ENCODE measurements around the gene KRTDAP.

The KRTDAP gene, protein sequence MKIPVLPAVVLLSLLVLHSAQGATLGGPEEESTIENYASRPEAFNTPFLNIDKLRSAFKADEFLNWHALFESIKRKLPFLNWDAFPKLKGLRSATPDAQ

DNA sequence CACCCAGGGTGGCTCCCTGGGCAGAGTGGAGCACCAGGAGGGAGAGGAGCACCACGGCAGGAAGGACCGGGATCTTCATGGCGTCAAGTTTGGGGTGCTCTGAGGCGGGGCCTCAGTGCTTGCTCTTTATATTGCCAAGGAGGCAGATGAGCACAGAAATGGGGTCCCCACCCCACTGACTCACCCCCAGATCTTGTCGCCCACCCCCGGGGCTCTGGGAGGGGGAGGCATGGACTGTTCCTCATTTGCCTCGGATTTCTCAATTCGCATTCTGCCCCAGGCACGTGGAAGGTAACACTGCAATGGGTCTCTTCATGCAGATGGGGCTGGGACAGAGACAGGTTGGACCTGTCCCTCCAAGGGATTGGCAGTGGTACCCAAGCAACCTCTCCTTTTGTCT, at the start of gene KRTDAP:
Gene KRTDAP (minus strand): TSS at position 101 of the 400 bp plus-strand sequence. CDS start 22 bp downstream, at position 79.
- in situ Hi-C loops (cut with MboI; ENCODE audit: low sequenced_read_pairs): no loop called here

DNA sequence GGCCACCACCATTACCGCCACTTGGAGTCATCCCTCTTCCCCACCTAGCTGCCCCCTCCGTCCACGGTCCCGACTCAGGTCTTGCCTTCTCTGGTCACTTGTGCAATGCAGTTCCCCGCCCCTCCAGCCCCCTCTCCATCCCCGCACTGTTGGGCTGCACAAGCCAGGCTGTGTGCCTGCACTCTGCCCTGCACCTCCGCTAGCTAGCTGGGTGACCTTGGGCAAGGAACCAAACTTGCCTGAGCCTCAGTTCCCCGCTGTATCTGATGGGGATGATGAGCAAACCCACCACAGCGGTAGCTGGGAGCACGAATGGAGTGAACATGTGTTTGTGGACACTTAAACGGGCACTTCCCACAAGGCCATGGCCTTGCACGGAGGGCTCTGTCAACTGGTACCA, 49.6 kb upstream of the KRTDAP start:
- in situ Hi-C loops (cut with MboI; ENCODE audit: low sequenced_read_pairs): no loop called here

DNA sequence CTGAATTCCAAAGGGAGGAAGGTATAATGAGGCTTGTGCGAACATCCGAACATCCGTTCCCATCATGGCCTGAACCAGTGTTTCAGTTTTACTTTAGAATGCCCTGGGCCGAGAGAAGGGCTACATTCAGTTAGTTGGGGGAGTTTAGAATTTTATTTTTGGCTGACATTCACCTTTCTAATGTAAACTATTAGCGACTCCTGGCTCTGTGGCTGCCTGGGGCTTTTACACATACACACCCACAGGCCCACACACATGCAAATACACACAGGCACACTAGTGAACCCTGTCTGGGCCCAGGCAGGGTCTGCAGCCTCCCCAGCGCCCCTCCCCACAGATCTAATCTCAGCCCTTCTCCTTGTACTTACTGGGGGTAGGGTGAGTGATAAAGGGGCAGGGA, 49.0 kb upstream of the KRTDAP start:
- in situ Hi-C loops (cut with MboI; ENCODE audit: low sequenced_read_pairs): no loop called here

- in situ Hi-C loops (cut with MboI; ENCODE audit: low sequenced_read_pairs): no loop called here
Measured at GRCh38 chr19:35534803-35535480, 44.7 kb upstream of the KRTDAP start.

- in situ Hi-C loops (cut with MboI; ENCODE audit: low sequenced_read_pairs): no loop called here
Measured at GRCh38 chr19:35533822-35534392, 43.6 kb upstream of the KRTDAP start.

DNA sequence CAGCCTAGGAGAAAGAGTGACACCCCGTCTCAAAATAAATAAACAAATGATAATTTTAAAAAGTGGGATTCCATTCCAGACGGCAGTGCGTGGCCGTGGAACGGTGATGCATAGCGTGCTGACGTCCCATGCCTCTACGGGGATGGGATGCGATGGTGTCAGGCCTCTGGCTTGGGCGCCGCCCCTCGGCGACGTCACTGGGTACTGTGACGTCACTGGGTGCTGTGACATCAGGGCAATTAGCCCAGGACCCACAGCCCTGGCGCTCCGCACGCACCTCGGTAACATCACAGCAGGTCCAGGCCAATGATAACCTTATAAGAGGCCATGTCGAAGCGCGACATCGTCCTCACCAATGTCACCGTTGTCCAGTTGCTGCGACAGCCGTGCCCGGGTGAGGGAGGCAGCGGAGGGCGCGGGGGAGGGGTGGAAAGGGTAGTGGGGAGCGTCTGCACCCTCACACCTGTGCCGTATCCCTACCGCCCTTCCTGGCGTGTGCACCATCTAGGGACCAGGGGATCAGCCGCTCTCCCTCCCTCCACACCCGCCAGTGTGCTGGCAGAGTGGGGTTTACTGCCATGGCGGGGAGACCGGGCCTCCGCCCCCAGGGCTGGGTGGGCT, 43.0 kb upstream of the KRTDAP start, which contains the start of gene GAPDHS:
Gene GAPDHS (plus strand): TSS at position 256 of the 621 bp plus-strand sequence. CDS start 72 bp downstream, at position 328.
- in situ Hi-C loops (cut with MboI; ENCODE audit: low sequenced_read_pairs): no loop called here

DNA sequence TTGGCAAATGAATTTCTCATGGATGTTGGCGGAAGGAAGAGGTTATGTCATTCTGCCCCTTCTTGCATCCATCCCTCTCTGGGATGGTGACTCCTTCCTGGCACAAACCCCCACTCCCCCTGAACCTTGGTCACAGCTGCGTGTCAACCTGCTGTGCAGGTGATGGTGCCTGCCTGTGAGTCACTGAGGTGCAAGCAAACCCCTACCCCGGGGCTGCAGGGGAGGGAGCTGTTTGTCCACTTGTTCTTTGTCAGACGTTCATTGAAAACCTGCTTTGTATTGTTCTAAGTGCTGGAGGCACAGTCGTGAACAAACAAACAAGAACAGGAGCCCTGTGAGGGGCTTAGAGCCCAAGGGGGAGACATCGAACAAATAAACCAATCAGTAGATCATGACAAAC, 41.0 kb upstream of the KRTDAP start:
- in situ Hi-C loops (cut with MboI; ENCODE audit: low sequenced_read_pairs): no loop called here

DNA sequence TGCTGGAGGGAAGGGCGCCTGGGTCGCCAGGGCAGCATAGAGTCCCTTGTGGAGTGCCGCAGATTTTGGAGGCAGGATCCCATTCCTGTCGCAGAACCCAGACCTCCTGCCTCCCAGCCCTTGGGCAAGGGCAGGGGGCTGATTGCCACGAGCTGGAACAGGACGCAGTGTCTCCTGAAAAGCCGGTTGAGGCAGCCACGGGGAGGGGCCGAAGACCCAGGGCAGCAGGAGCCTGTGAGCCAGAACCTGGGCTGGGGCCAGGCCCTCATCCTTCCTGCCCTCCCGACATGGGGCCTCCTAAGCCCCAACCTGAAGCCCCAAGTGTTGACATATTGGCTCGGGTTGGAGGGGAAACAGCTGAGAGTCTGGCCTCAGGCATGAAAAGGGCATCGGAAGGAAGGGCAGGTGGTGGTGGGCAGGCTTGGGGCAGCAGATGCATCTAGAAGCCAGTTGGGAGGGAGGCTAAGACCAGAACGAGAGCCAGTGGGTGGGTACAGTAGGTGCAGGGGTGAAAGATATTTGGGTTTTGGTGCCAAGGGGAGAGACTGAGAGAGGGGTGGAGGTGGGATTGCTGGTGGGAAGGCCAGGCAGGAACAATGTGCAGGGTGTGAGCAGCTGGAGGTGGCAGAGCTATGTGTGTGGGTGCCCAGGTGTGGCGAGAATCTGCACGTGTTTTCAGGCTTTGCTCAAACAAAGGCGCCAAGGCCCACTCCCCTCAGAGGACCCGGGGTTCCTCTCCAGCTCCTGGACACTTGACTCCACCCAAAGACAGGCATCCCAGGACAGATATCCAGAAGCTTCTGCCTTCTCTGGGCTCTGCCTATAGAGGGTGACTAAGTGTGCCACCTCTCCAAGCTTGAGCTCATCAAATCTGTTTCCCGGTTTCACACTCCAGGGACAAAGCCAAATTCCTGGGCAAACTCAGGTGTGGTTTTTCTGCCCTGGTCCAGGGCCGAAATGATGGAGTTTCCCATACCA, 39.3 kb upstream of the KRTDAP start:
- in situ Hi-C loops (cut with MboI; ENCODE audit: low sequenced_read_pairs): no loop called here

DNA sequence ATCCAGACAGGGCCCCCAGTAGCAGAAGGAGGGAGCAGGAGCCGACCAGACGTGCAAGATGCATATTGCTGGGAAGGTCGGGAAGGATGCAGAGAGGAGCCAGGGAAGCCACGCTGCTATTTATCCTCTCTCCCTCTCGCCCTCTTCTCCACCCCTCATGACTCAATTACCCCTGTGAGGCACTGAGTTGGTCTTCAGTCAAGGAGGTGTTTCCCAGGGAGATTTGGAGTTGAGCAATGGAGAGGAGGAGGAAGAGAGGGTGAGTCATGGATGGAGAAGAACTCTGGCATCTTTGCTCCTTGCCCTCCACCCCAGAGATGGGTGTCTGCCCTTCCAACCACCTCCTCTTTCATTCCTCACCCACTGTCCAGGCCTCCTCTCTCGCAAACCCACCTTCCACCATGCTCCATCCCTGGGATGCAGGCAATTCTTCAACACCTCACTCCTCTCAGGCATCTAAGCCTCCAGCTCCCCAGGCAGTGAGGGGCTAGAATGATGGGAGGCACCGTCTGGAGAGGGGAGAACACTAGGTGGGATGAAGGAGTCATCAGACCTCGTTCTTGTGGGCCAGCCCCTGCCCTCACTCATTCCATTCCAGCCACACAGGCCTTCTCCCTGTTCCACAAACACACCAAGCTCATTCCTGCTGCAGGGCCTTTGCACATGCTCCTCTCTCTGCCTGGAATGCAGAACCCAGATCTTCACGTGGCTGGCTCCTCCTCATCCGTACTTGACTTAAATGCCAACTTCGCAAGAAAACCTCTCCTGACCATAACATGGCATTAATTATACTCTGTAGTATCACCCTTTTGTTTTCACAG, 38.2 kb upstream of the KRTDAP start, which contains the start of gene SBSN:
Gene SBSN (minus strand): TSS at position 94 of the 821 bp plus-strand sequence. CDS start 30 bp downstream, at position 64.
- in situ Hi-C loops (cut with MboI; ENCODE audit: low sequenced_read_pairs): no loop called here

DNA sequence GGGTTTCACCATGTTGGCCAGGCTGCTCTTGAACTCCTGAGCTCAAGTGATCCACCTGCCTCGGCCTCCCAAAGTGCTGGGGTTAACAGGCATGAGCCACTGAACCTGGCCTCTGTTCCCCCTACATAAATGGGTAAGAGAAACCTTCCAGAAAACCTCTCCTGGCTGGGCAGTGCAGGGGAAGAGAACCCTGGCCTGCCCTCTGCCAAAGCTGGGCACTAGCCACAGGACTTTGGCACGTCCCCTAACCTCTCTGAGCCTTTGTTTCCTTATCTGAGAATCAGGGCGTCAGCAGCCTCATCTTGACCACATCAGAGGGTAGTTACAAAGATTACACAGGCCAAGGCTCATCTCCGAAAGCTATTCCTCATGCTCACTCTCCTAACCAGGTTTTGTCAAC, 35.6 kb upstream of the KRTDAP start:
- in situ Hi-C loops (cut with MboI; ENCODE audit: low sequenced_read_pairs): no loop called here

DNA sequence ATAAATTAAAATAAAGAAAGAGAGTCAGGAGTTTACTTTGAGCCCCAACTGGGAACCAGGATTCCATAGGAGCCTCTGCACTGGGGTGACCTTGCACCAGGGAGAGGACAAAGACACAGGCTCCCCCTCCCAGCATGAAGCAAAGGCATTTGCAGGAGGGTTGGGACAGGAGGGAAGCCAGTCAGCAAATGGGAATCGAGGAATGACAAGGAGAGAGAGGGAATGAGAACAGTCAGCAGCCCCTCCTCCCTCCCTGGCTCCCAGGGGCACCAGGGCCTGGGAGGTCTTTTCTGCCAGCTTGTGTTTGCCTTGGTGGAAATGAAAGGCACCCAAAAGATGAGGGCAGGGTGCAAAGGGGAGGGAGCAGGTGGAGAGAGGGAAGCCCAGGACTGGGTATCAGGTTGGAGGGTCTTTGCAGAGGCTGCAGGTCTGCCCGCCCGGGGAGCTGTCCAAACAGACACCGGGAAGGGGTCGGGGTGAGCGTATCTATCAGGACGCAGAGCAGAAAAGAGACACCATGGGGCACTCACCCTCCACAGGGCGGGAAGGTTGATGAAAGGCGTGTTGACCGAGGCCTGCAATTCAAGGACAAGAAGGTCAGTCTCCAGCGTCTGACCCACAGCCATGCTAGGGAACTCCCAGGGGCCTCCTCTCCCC, 34.0 kb upstream of the KRTDAP start:
- in situ Hi-C loops (cut with MboI; ENCODE audit: low sequenced_read_pairs): no loop called here

DNA sequence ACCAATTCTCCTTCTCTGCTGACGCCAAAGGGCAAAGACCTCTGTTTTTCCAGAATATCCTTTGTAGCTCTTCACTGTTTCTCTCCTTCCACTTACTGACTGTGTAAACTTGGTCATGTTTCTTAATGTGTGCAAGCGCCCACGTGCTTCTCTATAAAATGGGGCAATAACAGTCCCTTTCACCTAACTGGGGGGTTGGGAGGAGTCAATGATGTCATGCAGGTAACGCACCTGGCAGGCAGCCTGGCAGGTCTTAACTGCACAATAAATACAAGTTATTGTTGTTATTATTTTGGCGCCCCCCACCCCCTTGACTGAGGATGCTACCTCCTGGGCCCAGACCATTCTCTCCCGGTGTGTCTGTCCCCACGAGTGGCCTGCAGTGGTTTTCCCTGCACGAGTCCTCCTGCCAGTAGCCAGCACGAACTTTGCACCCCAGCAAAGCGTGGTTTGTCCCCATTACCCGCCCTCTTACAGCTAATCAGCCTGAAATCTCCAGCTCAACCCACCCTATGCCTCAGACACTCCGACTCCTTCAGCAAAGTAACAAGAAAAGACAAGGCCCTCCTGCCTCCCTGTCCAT, 32.6 kb upstream of the KRTDAP start:
- in situ Hi-C loops (cut with MboI; ENCODE audit: low sequenced_read_pairs): no loop called here

GRCh38 chr19:35521124-35521743, 31.0 kb upstream of the KRTDAP start:
- in situ Hi-C loops (cut with MboI; ENCODE audit: low sequenced_read_pairs): no loop called here

GRCh38 chr19:35519291-35519690, 29.0 kb upstream of the KRTDAP start:
- in situ Hi-C loops (cut with MboI; ENCODE audit: low sequenced_read_pairs): no loop called here

DNA sequence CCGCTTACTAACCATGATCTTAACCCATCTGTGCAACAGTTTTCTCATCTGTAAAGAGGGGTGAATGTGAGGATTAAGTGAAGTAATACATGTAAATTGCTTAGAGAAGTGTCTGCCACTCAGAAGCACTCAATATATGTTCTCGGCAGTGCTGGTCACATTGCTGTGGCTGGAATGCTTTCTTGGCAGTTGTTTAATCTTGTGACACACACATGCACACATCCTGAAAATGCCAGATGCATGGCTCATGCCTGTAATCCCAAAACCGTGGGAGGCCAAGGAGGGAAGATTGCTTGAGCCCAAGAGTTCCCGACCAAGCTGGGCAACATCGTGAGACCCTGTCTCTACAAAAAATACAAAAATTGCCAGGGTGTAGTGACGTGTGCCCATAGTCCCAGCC, 28.0 kb upstream of the KRTDAP start:
- in situ Hi-C loops (cut with MboI; ENCODE audit: low sequenced_read_pairs): no loop called here

- in situ Hi-C loops (cut with MboI; ENCODE audit: low sequenced_read_pairs): no loop called here
Measured at GRCh38 chr19:35517342-35517741, 27.1 kb upstream of the KRTDAP start.

DNA sequence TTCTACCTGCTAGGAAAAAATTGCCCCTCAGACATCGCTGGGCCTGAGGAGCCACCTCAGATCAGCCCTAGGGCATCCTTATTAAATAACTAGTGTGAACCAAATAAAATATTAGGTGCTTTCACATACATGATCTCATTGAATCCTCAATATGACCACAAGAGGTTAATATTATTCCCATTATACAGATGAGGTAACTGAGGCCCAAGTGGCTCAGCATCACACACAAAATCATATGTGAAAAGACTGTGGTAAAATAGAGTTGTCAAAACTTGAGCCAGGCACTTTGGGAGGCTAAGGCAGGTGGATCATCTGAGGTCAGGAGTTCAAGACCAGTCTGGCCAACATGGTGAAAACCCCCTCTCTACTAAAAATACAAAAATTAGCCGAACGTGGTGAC, 26.0 kb upstream of the KRTDAP start:
- in situ Hi-C loops (cut with MboI; ENCODE audit: low sequenced_read_pairs): no loop called here

DNA sequence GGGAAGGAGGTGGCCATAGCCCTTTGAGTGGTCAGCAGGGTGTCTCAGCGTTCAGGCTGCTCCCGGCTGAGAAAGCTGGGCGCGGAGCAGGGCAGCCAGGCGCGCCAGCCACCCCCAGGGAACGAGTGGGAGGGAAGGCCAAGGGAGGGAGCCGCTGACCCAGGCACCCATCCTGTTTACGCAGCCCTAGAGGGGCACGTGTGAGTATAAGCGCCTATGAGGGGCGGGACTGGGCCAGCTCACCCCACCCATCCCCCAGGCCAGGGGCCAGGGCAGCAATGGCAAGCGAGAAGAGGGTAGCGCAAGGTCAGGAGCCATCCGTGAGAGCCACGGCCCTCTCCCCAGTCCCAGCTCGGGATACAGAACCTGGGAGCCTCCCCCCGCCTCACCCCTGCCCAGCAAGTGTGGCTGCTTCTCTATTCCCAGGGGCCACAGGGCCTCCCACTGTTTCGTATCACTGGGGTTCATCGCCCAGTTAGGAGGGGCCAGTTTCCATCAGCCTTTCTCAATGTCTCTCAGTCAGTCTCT, 24.1 kb upstream of the KRTDAP start:
- in situ Hi-C loops (cut with MboI; ENCODE audit: low sequenced_read_pairs): no loop called here

Data from HL-60/S4 treated with retinoic acid at 250 ng/mL for 4 days and 3 days (cell line).